Right lobe of liver (tissue), 6 donors: ENCODE data around the gene CLEC18A. TPM values are rescaled to one million over a fixed set of nuclear protein-coding genes. Genes with fewer than 3 reads are reported as not detected.

ENCODE experiments used
- ATAC-seq, 4 donors: fragments of 200-7000 bp; cut with Tn5 transposase; one replicate each; pipeline ENCODE4 v1.9.1; 2020; ENCODE audit warnings: mild to moderate bottlenecking in 4 of 4, moderate library complexity in 4 of 4
- DNase-seq, 3 donors: peaks; one replicate each; pipeline ENCODE4 v3.0.0-alpha.2; 2020
- H3K27ac ChIP-seq, 3 donors: fragments of 200-600 bp; one replicate each; pipeline ENCODE4 v1.8.0; 2022
- H3K27me3 ChIP-seq, 2 donors: fragments of 200-600 bp; one replicate each; pipeline ENCODE4 v1.8.0; 2022
- H3K36me3 ChIP-seq, 4 donors: fragments of 200-600 bp; sonication (generic) in 1 of 4; one replicate each; pipeline versions ENCODE4 v1.5.1 to v1.8.0; 2017 to 2022; ENCODE audit warnings: control low read depth in 1 of 4
- H3K4me1 ChIP-seq, 4 donors: fragments of 200-600 bp; sonication (generic) in 1 of 4; one replicate each; pipeline versions ENCODE4 v1.5.1 to v1.8.0; 2017 to 2022; ENCODE audit warnings: control low read depth in 1 of 4
- H3K4me3 ChIP-seq, 3 donors: fragments of 200-600 bp; one replicate each; pipeline ENCODE4 v1.8.0; 2022
- H3K9me3 ChIP-seq, 4 donors: fragments of 200-600 bp; sonication (generic) in 1 of 4; one replicate each; pipeline versions ENCODE4 v1.5.1 to v1.8.0; 2017 to 2022; ENCODE audit warnings: control low read depth in 1 of 4
- CTCF ChIP-seq, 4 donors: fragments of 200-600 bp in 3 of 4; fragments of 450-650 bp in 1 of 4; IDR thresholded peaks; one replicate each; pipeline versions ENCODE4 v1.5.1 to v1.8.0; 2016 to 2022; ENCODE audit warnings: antibody characterized with exemption in 4 of 4, mild to moderate bottlenecking in 2 of 4
- POLR2A ChIP-seq: fragments of 450-650 bp; IDR thresholded peaks from one replicate; pipeline ENCODE4 v1.6.1; 2017; ENCODE audit warnings: antibody characterized with exemption, mild to moderate bottlenecking
- WGBS: methylation state at CpG from one replicate; pipeline ENCODE4 v1.1.6; 2018; ENCODE audit warnings: low coverage, low lambda C conversion rate; ENCODE audit not compliant: insufficient coverage; ENCODE audit errors: missing lambda C conversion rate; 5-methylcytosine and 5-hydroxymethylcytosine counted together
- intact Hi-C, 2 donors: fragments of 100-400 bp; cut with DNase I; formaldehyde crosslinking; loops; one replicate each; pipeline versions ENCODE4 v1.11.2 to v1.14.1; 2022
- total RNA-seq, 6 experiments: library from RNA; depleted of rRNA in 2 of 6; stranded (reverse); fragments of >200 nt in 2 of 6; fragmentation: NEBNext Ultra II Directional in 3 of 6; extraction: Animal tissue kit (Norgen Biotek cat#: 25700) in 3 of 6; gene quantifications; one replicate each; pipeline versions ENCODE4 v1.1.0 to v1.2.4, GENCODE V29; 2016 to 2023
- donor health status: DM: no; HTN: yes; CAD: no.
- donor health status: DM: no; HTN: no; CAD: no.
- donor health status: DM: no; HTN: no; CAD: no.
- donor health status: DM: no; HTN: yes; CAD: no.
- donor health status: DM: no; HTN: yes; CAD: no.

Gene CLEC18A
- total RNA-seq, 6 experiments from 2014 or later = 0.11 to 1.1 (median 0.79) TPM; not detected in 2

GRCh38 chr16:69917739-69918138, 33.4 kb upstream of the CLEC18A start:
- 69% methylated on average over 12 of the region's 20 CpGs for WGBS
- Histone ChIP-seq H3K27ac (peak overlapping the region in 1 of 3 donors; percentile 24), H3K36me3 (no peaks in the 10 kb centered on the region), H3K4me3 (no peak overlapping the region), H3K9me3 (no peaks in the 10 kb centered on the region), H3K27me3 (no peaks in the 10 kb centered on the region), H3K4me1 (no peaks in the 10 kb centered on the region)
- intact Hi-C loops = no loop called here
- peak in 1 of 3 donors; percentile 58 for DNase-seq
- TF ChIP-seq POLR2A = no peak
- TF ChIP-seq CTCF (IDR thresholded peaks at IDR 0.05) = no peak
- ATAC-seq = peak; percentile 48 to 94 (median 83)

- no peak for TF ChIP-seq POLR2A
- H3K4me1 ChIP-seq = no peaks in the 10 kb centered on the region
- peak overlapping the region in 1 of 3 donors; percentile 24 for H3K27ac ChIP-seq
- no peaks in the 10 kb centered on the region for H3K36me3 ChIP-seq
- H3K27me3 ChIP-seq = no peaks in the 10 kb centered on the region
- H3K9me3 ChIP-seq = no peaks in the 10 kb centered on the region
- H3K4me3 ChIP-seq = no peak overlapping the region
- no peak for ATAC-seq
- DNase-seq = no peak
- WGBS = 83% methylated on average over 1 of the region's 1 CpG
- intact Hi-C loops = no loop called here
These were observed 32.9 kb upstream of the CLEC18A start for GRCh38 chr16:69918241-69918640.

DNA sequence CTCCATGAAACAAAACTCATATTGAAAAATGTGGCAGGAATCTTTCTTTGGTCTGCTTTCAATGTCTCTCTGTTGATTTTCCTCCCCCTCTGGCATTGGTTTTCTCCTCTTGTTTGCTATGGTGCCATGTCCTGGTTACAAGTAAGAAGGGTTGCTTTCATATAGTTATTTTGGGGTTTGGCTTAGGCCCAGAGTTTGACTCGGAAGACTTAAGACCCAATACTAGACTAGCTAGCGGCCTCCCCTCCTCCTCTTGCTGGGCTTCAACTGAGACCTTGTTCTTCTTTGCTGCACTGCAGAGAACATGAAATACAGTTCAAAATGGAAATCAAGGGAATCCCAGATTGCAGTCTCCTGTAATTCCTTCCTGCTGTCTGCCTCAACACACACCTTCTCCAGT, 30.0 kb upstream of the CLEC18A start:
- Histone ChIP-seq H3K36me3 (peaks cover 0 to 3% (median 0%) of the 10 kb centered on the region in 4 donors), H3K4me3 (no peak overlapping the region), H3K27me3 (no peaks in the 10 kb centered on the region), H3K9me3 (no peaks in the 10 kb centered on the region), H3K4me1 (no peaks in the 10 kb centered on the region), H3K27ac (no peak overlapping the region)
- WGBS = 93% methylated on average over 2 of the region's 2 CpGs
- intact Hi-C loops = loop anchor here in 1 of 2 donors (10.0 kb wide), 1 partner anchor 66 kb away; no protein-coding TSS in a partner anchor
- no peak for TF ChIP-seq CTCF (IDR thresholded peaks at IDR 0.05)
- TF ChIP-seq POLR2A = no peak
- DNase-seq = no peak
- no peak for ATAC-seq

DNA sequence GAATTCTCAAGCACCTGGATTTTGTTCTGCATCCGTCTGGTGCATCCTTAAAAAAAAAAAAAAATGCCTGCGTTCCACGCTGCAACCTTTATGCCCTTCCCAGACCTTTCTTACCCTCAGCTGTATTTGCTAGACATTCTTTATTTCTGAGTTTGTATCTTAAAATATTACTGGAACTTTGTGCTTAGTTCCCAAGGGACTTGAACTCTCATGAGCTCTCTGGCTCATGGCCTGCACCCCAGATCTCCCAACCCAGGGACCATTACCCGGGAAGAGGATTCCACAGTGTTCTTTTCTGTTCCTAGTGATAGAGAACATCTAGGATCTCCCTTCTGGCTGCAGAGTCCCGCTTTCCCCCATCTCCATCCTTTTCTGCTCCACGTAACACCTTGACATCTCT, 28.9 kb upstream of the CLEC18A start:
- Histone ChIP-seq H3K9me3 (no peaks in the 10 kb centered on the region), H3K4me3 (no peak overlapping the region), H3K36me3 (peaks cover 0 to 8% (median 0%) of the 10 kb centered on the region in 4 donors), H3K27ac (no peak overlapping the region), H3K27me3 (no peaks in the 10 kb centered on the region), H3K4me1 (no peaks in the 10 kb centered on the region)
- TF ChIP-seq POLR2A (no peak), CTCF (IDR thresholded peaks at IDR 0.05) (no peak)
- WGBS = 94% methylated on average over 6 of the region's 6 CpGs
- intact Hi-C loops = loop anchor here in 1 of 2 donors (10.0 kb wide), 1 partner anchor 67 kb away; no protein-coding TSS in a partner anchor
- ATAC-seq = no peak
- no peak for DNase-seq

DNA sequence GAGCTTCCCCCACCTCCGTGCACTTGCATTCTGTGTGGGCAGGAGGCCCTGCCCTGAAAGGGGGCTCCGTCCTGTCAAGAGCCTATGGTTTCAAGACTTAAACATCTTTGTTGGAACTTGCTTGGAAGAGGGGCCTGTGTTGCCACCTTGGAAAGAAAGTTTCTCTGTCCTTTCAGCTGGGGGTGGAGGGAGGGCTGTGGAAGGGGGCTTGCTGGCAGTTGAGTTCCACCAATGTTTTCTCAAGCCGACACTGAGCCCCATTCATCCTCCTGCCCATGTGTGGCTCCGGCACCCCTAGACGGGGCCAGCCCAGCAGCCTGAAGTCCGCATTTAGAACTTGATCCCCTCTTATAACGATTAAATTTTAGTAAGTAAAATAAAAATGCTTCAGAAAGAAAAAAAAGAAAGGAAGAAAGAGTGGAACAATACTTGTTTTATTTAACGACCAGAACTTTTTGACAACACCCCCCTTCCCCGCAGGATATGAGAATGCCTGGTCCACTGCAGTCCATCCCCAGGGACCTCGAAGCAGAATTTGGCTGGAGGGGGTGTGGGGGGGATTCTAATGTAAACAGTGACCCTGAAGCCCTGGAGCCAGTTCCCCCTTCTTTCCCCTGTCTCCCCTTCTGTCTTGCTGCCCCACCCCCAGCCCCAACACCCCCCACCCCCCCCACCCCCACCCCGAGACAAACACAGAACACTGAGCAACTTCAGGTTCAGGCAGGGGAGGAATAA, 26.9 kb upstream of the CLEC18A start:
- Histone ChIP-seq H3K4me1 (no peaks in the 10 kb centered on the region), H3K27ac (no peak overlapping the region), H3K27me3 (no peaks in the 10 kb centered on the region), H3K4me3 (no peak overlapping the region), H3K9me3 (no peaks in the 10 kb centered on the region), H3K36me3 (peaks cover 0 to 8% (median 0%) of the 10 kb centered on the region in 4 donors)
- no peak for TF ChIP-seq CTCF (IDR thresholded peaks at IDR 0.05)
- no peak for TF ChIP-seq POLR2A
- DNase-seq (no peak), ATAC-seq (no peak)
- intact Hi-C loops = loop anchor here in 1 of 2 donors (10.0 kb wide), 1 partner anchor 69 kb away; no protein-coding TSS in a partner anchor
- WGBS = 90% methylated on average over 9 of the region's 11 CpGs
